ENCODE measurements around the gene C1orf159. TPM values are rescaled to one million over a fixed set of nuclear protein-coding genes. Genes with fewer than 3 reads are reported as not detected.

Gene C1orf159
- total and polyA plus RNA-seq, 2 of the 8 experiments (the other 6 are each of a cell fraction or from before 2014, with no cell fraction given) = 10.0 to 10.9 TPM

DNA sequence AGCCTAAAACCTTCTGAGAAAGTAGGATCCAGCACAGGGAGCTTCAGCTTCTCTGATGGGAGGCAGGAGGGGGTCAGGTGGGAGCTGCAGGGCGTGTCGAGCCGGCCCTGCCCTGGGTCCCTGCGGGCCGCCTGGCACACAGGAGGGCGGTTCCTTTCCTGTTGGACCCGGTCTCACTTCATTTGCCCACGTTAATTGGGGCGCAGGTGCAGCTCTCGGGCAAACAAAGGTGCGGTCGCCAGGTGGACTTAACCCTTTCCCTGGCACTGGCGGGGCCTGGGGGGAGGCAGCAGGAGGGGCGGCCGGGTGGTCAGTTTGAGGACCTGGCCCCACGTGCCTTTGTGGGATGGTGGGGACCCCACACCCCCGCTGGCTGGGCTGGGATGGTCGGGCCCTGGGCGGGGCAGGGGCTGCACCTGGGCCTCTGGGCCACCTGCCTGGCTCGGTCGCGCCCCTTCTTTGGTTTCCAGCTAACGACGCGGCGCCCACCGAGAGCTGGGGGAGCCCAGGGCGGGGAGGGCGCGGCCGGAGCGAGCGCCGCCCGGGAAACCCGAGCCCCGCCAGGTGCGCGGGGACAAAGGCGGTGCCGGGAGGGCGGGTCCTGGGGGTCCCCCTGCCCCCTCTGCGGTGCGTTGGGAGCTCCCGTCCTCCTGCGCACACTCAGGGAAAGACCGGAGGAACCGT, 20.8 kb upstream of the C1orf159 start (continued):
- no peak for TF ChIP-seq ASH2L (IDR thresholded peaks at IDR 0.05; ENCODE audit: low read length)
- TF ChIP-seq E2F6 (IDR thresholded peaks at IDR 0.05) = peak; percentile 71

Measured in H1 (cell line).